ENCODE measurements around the gene CDCA8.
A peak's percentile ranks its signal among the peaks of the same experiment; 100 is the strongest.
"Not testable (repeated sequence)": the region's sequence is repeated elsewhere in the genome, so short reads cannot be mapped to it uniquely, and the experiment has no call there.

CDCA8 gene

GRCh38 chr1:37672136-37672870, 20.0 kb upstream of the CDCA8 start:
- DNase-seq (ENCODE audit: low spot score) = no peak

DNA sequence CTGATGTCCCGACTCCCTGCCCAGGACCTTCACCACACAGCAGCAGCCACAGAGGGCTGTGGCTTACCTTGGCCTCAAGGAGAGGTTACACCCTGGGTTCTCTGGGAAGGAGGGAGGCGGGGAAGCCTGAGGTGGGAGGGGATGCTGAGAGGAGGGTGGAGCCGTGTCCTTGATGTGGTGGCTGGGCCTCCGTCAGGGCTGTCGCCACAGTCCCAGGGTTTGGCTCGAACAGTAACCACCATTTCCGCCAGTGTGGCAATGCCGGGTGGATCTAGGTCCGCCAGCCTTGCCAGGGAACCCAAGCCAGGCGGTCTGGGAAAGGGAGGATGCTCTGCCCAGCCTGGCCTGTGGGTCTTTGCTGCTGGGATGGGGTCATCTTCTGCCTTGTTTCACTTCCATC, 18.4 kb upstream of the CDCA8 start:
- DNase-seq (ENCODE audit: low spot score) = no peak

DNA sequence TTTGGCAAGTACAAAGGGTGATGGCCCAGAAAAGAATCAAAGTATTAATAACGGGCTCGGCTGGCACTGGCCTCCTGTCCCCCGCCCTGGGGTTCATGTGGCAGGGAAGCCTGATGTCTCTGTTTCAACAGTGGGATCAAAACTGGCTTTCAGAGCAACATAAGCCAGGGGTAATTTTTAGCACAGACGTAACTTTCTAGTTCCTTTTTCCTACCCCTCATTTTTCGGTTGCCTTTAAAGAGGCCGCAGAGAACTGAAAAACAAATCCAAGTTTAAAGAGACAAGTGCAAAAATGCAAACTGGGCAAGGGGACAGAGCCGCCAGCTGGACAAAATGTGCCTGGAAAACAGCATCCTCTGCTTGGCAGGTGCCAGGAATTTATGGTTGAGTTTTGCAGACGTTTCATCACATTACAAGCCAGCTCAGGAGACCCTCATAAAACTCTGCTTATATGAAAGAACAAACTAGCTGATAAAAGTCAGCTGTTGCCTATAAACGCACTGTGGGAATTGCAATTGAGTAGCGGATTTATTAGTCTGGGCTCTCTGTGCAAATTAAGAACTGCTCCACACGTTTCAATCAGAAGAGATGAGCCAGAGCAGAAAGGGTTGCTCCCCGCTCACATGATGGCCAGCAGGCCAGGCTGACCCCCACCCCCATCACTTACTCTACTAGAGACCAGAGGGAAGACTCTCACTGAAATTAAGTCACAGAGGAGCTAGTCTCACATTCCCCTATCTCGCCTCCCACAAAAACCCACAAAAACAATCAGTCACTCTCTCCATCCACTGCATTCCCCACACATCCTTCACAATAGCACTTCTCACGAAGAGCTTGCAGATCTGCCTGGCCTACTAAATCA, 15.8 kb upstream of the CDCA8 start:
- DNase-seq (ENCODE audit: low spot score) = no peak

GRCh38 chr1:37677143-37677439, 15.2 kb upstream of the CDCA8 start:
- DNase-seq (ENCODE audit: low spot score) = no peak

DNA sequence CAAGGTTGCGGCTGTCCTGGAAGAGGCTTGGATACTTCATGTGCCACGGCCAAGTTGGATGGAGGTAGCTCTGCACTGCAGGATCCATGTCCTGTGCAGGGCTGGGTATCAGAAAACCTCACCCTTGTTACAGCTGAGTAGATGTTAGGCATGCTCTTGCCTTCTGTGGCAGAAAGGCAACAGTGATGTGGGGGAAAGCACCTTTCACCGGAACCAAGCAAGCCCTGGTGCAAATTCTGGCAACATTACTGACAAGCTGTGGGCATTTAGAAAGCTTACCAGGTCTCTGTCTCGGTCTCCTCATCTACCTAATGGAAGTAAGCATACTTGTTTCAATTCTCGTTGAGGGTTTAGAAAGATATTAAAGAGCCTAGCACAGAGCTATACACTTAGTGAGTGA, 14.5 kb upstream of the CDCA8 start:
- DNase-seq (ENCODE audit: low spot score) = no peak

- DNase-seq (ENCODE audit: low spot score) = no peak
These were observed 11.4 kb upstream of the CDCA8 start for GRCh38 chr1:37680933-37681332.

DNA sequence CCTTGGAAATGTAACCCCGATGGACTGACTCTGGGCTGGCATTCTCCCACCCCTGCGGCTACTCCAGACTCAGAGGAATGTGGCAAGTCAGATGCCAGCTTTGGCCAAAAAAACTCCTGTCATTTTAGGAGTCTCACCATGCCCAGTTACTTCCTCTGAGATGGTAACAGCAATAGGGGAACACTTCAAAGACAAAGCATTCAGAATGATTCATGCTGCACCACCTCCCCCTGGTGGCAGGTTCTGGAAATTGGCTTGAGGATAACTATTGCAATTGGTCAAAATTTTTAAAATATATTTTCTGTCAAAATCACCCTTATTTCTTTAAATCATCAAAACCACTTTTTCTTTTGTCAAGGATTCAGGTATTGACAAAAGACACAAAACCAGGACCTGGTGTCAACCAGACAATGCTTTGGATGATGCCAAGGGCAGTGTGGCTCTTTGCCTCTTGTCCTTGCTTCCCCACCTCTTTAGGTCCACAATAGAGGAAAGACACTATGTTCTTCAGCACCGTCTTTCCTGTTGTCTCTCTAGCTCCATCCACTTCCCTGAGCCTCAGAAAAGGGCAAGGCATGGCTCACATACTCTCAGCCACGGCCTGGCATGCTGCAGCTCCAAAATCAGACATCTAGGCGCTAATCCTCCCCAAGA, 9.9 kb upstream of the CDCA8 start:
- peak; percentile 46 for DNase-seq (ENCODE audit: low spot score)

DNA sequence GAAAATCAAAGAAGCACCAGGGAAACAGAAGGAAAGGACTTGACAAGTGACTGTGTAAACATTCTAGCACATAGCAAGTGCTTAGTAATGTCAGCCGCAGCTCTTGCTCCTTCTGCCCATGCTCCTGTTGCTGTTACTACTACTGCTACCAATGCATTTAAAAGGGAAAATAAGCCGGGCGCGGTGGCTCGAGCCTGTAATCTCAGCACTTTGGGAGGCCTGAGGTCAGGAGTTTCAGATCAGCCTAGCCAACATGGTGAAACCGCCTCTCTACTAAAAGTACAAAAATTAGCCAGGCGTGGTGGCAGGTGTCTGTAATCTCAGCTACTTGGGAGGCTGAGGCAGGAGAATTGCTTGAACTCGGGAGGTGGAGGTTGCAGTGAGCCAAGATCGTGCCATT, 8.1 kb upstream of the CDCA8 start:
- DNase-seq (ENCODE audit: low spot score) = not testable (repeated sequence)

GRCh38 chr1:37685722-37686121, 6.6 kb upstream of the CDCA8 start:
- no peak for DNase-seq (ENCODE audit: low spot score)

- not testable (repeated sequence) for DNase-seq (ENCODE audit: low spot score)
These were observed 4.6 kb upstream of the CDCA8 start for GRCh38 chr1:37687764-37688163.

- no peak for DNase-seq (ENCODE audit: low spot score)
These were observed 3.4 kb upstream of the CDCA8 start for GRCh38 chr1:37688926-37689325.

- DNase-seq (ENCODE audit: low spot score) = peak; percentile 20
These were observed 729 bp upstream of the CDCA8 start for GRCh38 chr1:37691497-37692077.

DNA sequence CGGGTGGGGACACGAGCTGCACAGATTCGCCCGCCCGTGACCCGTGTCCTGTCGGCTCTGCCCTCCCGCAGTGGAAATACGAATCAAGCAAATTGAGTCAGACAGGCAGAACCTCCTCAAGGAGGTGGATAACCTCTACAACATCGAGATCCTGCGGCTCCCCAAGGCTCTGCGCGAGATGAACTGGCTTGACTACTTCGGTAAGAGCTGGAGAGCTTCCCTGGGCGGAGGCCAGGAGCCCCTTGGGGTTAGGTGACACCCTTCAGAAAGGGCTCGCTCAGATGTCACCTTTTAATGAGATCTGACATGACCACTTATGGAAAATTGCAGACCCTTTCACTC, 489 bp downstream of the CDCA8 start:
- no peak for DNase-seq (ENCODE audit: low spot score)

DNA sequence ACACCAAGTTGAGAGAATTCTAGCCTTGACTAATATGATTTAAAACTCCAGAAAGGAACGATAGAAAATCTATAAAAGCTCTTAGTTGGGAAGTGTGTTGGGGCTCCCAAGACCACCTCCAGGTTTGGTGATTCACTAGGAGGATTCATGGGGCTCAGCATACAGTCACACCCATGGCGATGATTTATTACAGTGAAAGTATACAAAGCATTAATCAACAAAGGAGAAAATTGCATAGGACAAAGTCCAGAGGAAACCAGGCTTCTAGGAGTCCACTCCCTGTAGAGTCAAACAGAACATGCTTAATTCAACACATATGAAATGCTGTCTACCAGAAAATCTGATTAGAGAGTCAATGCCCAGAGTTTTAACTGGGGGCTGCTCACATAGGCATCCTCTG, 4.8 kb downstream of the CDCA8 start:
- no peak for DNase-seq (ENCODE audit: low spot score)

DNA sequence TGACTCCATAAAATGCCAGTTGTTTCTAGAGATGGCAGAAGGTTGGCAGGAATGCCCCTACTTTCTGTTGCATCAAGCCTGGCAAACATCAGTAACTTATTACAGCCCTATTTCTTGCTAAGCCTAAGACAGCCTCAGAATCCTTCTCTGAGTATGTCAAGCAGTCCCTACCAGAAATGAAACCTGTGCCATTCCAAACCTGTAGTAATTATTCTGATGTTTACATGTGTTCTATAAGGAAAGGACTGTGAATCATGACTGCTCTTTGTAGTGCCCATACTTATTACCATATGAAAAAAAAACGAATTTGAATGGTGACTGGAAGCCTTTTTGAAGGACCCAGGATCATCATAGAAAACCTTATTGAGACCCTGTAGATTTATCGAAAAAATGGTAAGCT, 5.4 kb downstream of the CDCA8 start:
- DNase-seq (ENCODE audit: low spot score) = no peak

- DNase-seq (ENCODE audit: low spot score) = no peak
These were observed 6.8 kb downstream of the CDCA8 start for GRCh38 chr1:37699147-37699546.

GRCh38 chr1:37701051-37701450, 8.7 kb downstream of the CDCA8 start:
- no peak for DNase-seq (ENCODE audit: low spot score)

DNA sequence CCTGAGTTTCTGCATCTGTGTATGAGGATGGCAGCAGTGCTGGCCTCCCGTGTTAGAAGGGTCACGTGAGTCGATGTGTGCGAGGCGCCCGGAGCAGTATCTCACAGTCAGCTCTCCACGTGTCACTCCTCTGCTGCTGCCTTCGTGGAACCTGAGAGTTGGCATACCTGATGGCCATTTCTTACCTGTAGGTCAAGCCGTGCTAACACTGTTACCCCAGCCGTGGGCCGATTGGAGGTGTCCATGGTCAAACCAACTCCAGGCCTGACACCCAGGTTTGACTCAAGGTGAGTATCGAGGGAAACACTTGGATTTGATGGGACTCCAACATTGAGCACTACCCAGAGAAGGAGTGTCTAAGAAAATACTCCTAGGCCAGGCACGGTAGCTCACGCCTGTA, 10.7 kb downstream of the CDCA8 start:
- DNase-seq (ENCODE audit: low spot score) = no peak

- no peak for DNase-seq (ENCODE audit: low spot score)
These were observed 12.7 kb downstream of the CDCA8 start for GRCh38 chr1:37704966-37705365.

DNA sequence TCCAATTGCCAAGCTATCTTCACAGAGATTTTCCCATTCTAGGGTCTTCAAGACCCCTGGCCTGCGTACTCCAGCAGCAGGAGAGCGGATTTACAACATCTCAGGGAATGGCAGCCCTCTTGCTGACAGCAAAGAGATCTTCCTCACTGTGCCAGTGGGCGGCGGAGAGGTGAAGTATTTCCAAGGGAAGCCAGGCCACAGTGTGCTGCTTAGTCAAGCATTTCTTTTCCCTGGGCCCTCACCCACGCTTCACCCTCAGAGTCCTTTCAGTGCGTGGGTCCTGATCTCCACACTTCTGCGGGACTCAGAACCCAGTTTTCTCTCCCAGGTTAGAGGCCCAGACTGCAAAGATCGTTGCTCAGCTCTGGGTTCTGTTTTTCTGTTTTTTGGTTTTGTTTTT, 13.1 kb downstream of the CDCA8 start:
- no peak for DNase-seq (ENCODE audit: low spot score)

DNA sequence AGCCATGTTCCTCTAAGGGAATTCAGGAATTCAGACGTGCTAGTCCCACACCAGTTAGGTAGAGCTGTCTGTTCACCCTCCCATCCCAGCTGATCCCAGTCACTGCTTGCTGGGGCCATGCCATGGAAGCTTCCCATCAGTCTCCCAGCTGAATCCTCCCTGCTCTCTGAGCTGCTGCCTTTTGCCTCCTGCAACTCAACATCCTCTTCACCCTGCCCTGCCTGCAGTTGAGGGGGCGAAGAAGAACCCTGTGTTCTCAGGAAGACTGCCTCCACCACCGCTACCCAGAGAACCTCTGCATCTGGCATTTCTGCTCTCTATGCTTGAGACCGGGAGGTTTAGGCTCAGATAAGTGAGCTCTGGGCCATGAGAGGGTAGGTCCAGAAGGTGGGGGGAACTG, 16.2 kb downstream of the CDCA8 start:
- no peak for DNase-seq (ENCODE audit: low spot score)

DNA sequence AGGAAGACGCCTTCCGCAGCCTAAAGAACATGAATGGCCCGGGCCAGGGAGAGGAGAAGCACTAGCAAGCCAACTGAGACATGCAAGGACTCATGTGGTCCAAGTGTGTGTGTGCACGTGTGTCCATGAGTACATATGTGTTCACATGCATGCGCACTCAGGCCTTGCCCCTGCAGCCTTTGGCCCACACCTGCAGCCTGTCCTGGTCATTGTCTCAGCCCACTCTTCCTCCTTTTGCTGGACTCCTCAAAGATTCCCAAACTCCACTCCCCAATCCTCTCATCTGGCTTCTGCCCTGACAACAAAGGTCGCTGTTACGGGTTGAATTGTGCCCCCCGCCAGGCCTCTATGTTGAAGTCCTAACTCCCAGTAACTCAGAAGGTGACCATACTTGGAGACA, 21.9 kb downstream of the CDCA8 start:
- DNase-seq (ENCODE audit: low spot score) = no peak

DNA sequence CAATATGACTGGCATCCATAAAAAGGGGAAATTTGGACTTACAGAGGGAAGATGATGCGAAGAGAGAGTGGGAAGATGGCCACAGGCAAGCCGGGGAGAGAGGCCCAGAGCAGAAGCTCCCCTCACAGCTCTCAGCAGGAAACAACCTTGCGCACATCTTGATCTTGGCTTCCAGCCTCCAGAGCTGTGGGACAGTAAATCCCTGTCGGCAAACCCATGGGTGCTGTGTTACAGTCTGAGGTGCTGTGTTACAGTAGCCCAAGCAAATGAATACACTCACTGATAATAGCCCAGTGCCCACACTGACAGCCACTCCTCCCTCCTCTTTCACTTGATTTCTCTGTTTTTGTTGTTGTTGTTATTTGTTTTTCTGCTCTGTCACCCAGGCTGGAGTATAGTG, 22.4 kb downstream of the CDCA8 start:
- no peak for DNase-seq (ENCODE audit: low spot score)
